Esophagus muscularis mucosa (tissue), 3 donors: Measurements from ENCODE around the gene FKBP5.

Experiments used
- CTCF ChIP-seq, 3 experiments: fragments of 200-600 bp in 2 of 3; fragments of 450-650 bp in 1 of 3; sonication (generic) in 2 of 3; IDR thresholded peaks; one replicate each; pipeline ENCODE4 v1.5.1; 2017 to 2019; ENCODE audit warnings: antibody characterized with exemption in 3 of 3, mild to moderate bottlenecking in 2 of 3, moderate library complexity in 1 of 3
- POLR2A ChIP-seq: fragments of 450-650 bp; IDR thresholded peaks from one replicate; pipeline ENCODE4 v1.6.1; 2017; ENCODE audit warnings: antibody characterized with exemption, moderate library complexity, mild to moderate bottlenecking, low read depth
- POLR2AphosphoS5 ChIP-seq, 2 donors: sonication (generic); formaldehyde crosslinking; IDR thresholded peaks; one replicate each; pipeline ENCODE4 v1.6.1; 2017; ENCODE audit warnings: antibody characterized with exemption in 2 of 2

- no peak for TF ChIP-seq CTCF (IDR thresholded peaks at IDR 0.05)
- no peak for TF ChIP-seq POLR2A
- peak in 1 of 2 donors; percentile 34 for TF ChIP-seq POLR2AphosphoS5 (IDR thresholded peaks at IDR 0.05)
Measured at GRCh38 chr6:35647400-35647799, 41.3 kb downstream of the FKBP5 start.
